ENCODE measurements around the gene NT5DC4.

NT5DC4 gene

GRCh38 chr2:112728029-112728362 is 7.2 kb downstream of the NT5DC4 start:
- H3K27me3 ChIP-seq (ENCODE audit: control insufficient read depth, insufficient read depth, low read length) = no peaks in the 10 kb centered on the region
- H3K4me1 ChIP-seq (ENCODE audit: control insufficient read depth, insufficient read depth, low read length) = peaks cover 10% of the 10 kb centered on the region
- no peak overlapping the region for H3K9ac ChIP-seq (ENCODE audit: low read length)
- no peaks in the 10 kb centered on the region for H3K9me3 ChIP-seq (ENCODE audit: control insufficient read depth, low read length)
- no peaks in the 10 kb centered on the region for H3K36me3 ChIP-seq (ENCODE audit: control insufficient read depth, insufficient read depth, low read length)
- no peak overlapping the region for H3K4me3 ChIP-seq (ENCODE audit: low read length)

- Histone ChIP-seq H3K4me3 (ENCODE audit: low read length) (no peak overlapping the region), H3K9ac (ENCODE audit: low read length) (no peak overlapping the region), H3K4me1 (ENCODE audit: control insufficient read depth, insufficient read depth, low read length) (peaks cover 10% of the 10 kb centered on the region), H3K27me3 (ENCODE audit: control insufficient read depth, insufficient read depth, low read length) (no peaks in the 10 kb centered on the region), H3K36me3 (ENCODE audit: control insufficient read depth, insufficient read depth, low read length) (no peaks in the 10 kb centered on the region), H3K9me3 (ENCODE audit: control insufficient read depth, low read length) (no peaks in the 10 kb centered on the region)
Observed at GRCh38 chr2:112728378-112729175, 7.8 kb downstream of the NT5DC4 start.

- no peaks in the 10 kb centered on the region for H3K36me3 ChIP-seq (ENCODE audit: control insufficient read depth, insufficient read depth, low read length)
- H3K9ac ChIP-seq (ENCODE audit: low read length) = no peak overlapping the region
- peaks cover 10% of the 10 kb centered on the region for H3K4me1 ChIP-seq (ENCODE audit: control insufficient read depth, insufficient read depth, low read length)
- no peaks in the 10 kb centered on the region for H3K27me3 ChIP-seq (ENCODE audit: control insufficient read depth, insufficient read depth, low read length)
- H3K4me3 ChIP-seq (ENCODE audit: low read length) = no peak overlapping the region
- no peaks in the 10 kb centered on the region for H3K9me3 ChIP-seq (ENCODE audit: control insufficient read depth, low read length)
Observed at GRCh38 chr2:112730216-112730615, 9.4 kb downstream of the NT5DC4 start.

GRCh38 chr2:112730791-112731190 is 10.0 kb downstream of the NT5DC4 start:
- Histone ChIP-seq H3K4me3 (ENCODE audit: low read length) (no peak overlapping the region), H3K9me3 (ENCODE audit: control insufficient read depth, low read length) (no peaks in the 10 kb centered on the region), H3K9ac (ENCODE audit: low read length) (no peak overlapping the region), H3K27me3 (ENCODE audit: control insufficient read depth, insufficient read depth, low read length) (no peaks in the 10 kb centered on the region), H3K36me3 (ENCODE audit: control insufficient read depth, insufficient read depth, low read length) (no peaks in the 10 kb centered on the region), H3K4me1 (ENCODE audit: control insufficient read depth, insufficient read depth, low read length) (peaks cover 10% of the 10 kb centered on the region)

GRCh38 chr2:112731479-112731878 is 10.7 kb downstream of the NT5DC4 start:
- Histone ChIP-seq H3K36me3 (ENCODE audit: control insufficient read depth, insufficient read depth, low read length) (no peaks in the 10 kb centered on the region), H3K9me3 (ENCODE audit: control insufficient read depth, low read length) (no peaks in the 10 kb centered on the region), H3K4me1 (ENCODE audit: control insufficient read depth, insufficient read depth, low read length) (peaks cover 7% of the 10 kb centered on the region), H3K27me3 (ENCODE audit: control insufficient read depth, insufficient read depth, low read length) (no peaks in the 10 kb centered on the region), H3K9ac (ENCODE audit: low read length) (no peak overlapping the region), H3K4me3 (ENCODE audit: low read length) (no peak overlapping the region)

GRCh38 chr2:112733456-112733855 is 12.6 kb downstream of the NT5DC4 start:
- peaks cover 7% of the 10 kb centered on the region for H3K4me1 ChIP-seq (ENCODE audit: control insufficient read depth, insufficient read depth, low read length)
- H3K9ac ChIP-seq (ENCODE audit: low read length) = no peak overlapping the region
- H3K4me3 ChIP-seq (ENCODE audit: low read length) = no peak overlapping the region
- no peaks in the 10 kb centered on the region for H3K9me3 ChIP-seq (ENCODE audit: control insufficient read depth, low read length)
- H3K36me3 ChIP-seq (ENCODE audit: control insufficient read depth, insufficient read depth, low read length) = no peaks in the 10 kb centered on the region
- no peaks in the 10 kb centered on the region for H3K27me3 ChIP-seq (ENCODE audit: control insufficient read depth, insufficient read depth, low read length)

- peaks cover 7% of the 10 kb centered on the region for H3K4me1 ChIP-seq (ENCODE audit: control insufficient read depth, insufficient read depth, low read length)
- no peak overlapping the region for H3K4me3 ChIP-seq (ENCODE audit: low read length)
- H3K9ac ChIP-seq (ENCODE audit: low read length) = no peak overlapping the region
- H3K36me3 ChIP-seq (ENCODE audit: control insufficient read depth, insufficient read depth, low read length) = no peaks in the 10 kb centered on the region
- no peaks in the 10 kb centered on the region for H3K9me3 ChIP-seq (ENCODE audit: control insufficient read depth, low read length)
- H3K27me3 ChIP-seq (ENCODE audit: control insufficient read depth, insufficient read depth, low read length) = no peaks in the 10 kb centered on the region
Observed at GRCh38 chr2:112733871-112734270, 13.1 kb downstream of the NT5DC4 start.

GRCh38 chr2:112737542-112738232 is 16.9 kb downstream of the NT5DC4 start:
- H3K4me1 ChIP-seq (ENCODE audit: control insufficient read depth, insufficient read depth, low read length) = peaks cover 24% of the 10 kb centered on the region
- H3K9ac ChIP-seq (ENCODE audit: low read length) = no peak overlapping the region
- no peaks in the 10 kb centered on the region for H3K9me3 ChIP-seq (ENCODE audit: control insufficient read depth, low read length)
- H3K27me3 ChIP-seq (ENCODE audit: control insufficient read depth, insufficient read depth, low read length) = no peaks in the 10 kb centered on the region
- H3K4me3 ChIP-seq (ENCODE audit: low read length) = no peak overlapping the region
- H3K36me3 ChIP-seq (ENCODE audit: control insufficient read depth, insufficient read depth, low read length) = no peaks in the 10 kb centered on the region

GRCh38 chr2:112740527-112740926 is 19.7 kb downstream of the NT5DC4 start:
- no peaks in the 10 kb centered on the region for H3K27me3 ChIP-seq (ENCODE audit: control insufficient read depth, insufficient read depth, low read length)

GRCh38 chr2:112749755-112750559 is 29.1 kb downstream of the NT5DC4 start:
- Histone ChIP-seq H3K9ac (ENCODE audit: low read length) (no peak overlapping the region), H3K36me3 (ENCODE audit: control insufficient read depth, insufficient read depth, low read length) (no peaks in the 10 kb centered on the region), H3K4me3 (ENCODE audit: low read length) (no peak overlapping the region), H3K9me3 (ENCODE audit: control insufficient read depth, low read length) (no peaks in the 10 kb centered on the region), H3K27me3 (ENCODE audit: control insufficient read depth, insufficient read depth, low read length) (no peaks in the 10 kb centered on the region), H3K4me1 (ENCODE audit: control insufficient read depth, insufficient read depth, low read length) (peaks cover 3% of the 10 kb centered on the region)

More at GRCh38 chr2:112740527-112740926, 19.7 kb downstream of the NT5DC4 start:
- no peaks in the 10 kb centered on the region for H3K9me3 ChIP-seq (ENCODE audit: control insufficient read depth, low read length)
- H3K9ac ChIP-seq (ENCODE audit: low read length) = no peak overlapping the region
- peaks cover 24% of the 10 kb centered on the region for H3K4me1 ChIP-seq (ENCODE audit: control insufficient read depth, insufficient read depth, low read length)
- H3K4me3 ChIP-seq (ENCODE audit: low read length) = no peak overlapping the region
- no peaks in the 10 kb centered on the region for H3K36me3 ChIP-seq (ENCODE audit: control insufficient read depth, insufficient read depth, low read length)

GRCh38 chr2:112750560-112750843 is 29.7 kb downstream of the NT5DC4 start:
- H3K9me3 ChIP-seq (ENCODE audit: control insufficient read depth, low read length) = no peaks in the 10 kb centered on the region
- no peak overlapping the region for H3K9ac ChIP-seq (ENCODE audit: low read length)
- no peaks in the 10 kb centered on the region for H3K36me3 ChIP-seq (ENCODE audit: control insufficient read depth, insufficient read depth, low read length)
- no peak overlapping the region for H3K4me3 ChIP-seq (ENCODE audit: low read length)
- no peaks in the 10 kb centered on the region for H3K27me3 ChIP-seq (ENCODE audit: control insufficient read depth, insufficient read depth, low read length)
- H3K4me1 ChIP-seq (ENCODE audit: control insufficient read depth, insufficient read depth, low read length) = peaks cover 3% of the 10 kb centered on the region
